ENCODE results near the gene ACBD4. TPM values are rescaled to one million over a fixed set of nuclear protein-coding genes. Genes with fewer than 3 reads are reported as not detected.

The ACBD4 gene
- total RNA-seq, 1 experiment from 2014 or later: 7.7 TPM

DNA sequence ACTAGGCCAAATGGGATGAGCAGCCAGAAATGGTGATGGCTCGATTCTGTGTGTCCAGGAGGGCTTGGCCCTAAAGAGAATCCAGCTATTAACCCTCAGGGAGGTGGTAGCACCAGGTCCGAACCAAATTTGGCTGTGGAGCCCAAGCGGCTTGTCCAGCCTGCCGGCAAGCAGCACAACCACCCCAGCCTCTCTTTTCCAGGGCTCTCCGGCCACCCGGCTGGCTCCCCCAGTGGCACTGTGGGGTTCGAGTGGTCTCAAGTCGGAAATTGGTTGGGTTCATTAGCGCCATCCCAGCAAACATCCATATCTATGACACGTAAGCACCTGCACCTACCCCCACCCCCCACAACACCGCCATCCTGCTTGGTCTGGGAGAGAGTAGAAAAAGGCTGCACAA is 38.6 kb upstream of the ACBD4 start:
- Histone ChIP-seq H3K4me3 (ENCODE audit: low read depth in 2 of 2, low read length in 2 of 2) (no peak overlapping the region), H3K27me3 (ENCODE audit: control insufficient read depth, insufficient read depth, low read length) (no peaks in the 10 kb centered on the region), H3K27ac (ENCODE audit: low read length) (no peak overlapping the region), H3K9me3 (ENCODE audit: control insufficient read depth, insufficient read depth, low read depth, low read length) (no peaks in the 10 kb centered on the region), H3K36me3 (ENCODE audit: control insufficient read depth, insufficient read depth, low read length) (peaks cover 14% of the 10 kb centered on the region), H3K4me1 (ENCODE audit: control insufficient read depth, insufficient read depth, low read length) (peaks cover 11% of the 10 kb centered on the region)
- in situ Hi-C loops (cut with HindIII; ENCODE audit: low pct_unique_long_range_greater_than_20kb, low sequenced_read_pairs): no loop called here
- CTCF ChIA-PET: no interaction called here
- intact Hi-C loops (cut with micrococcal nuclease; ENCODE audit: unreplicated experiment): no loop called here
- POLR2A ChIA-PET: no interaction called here
- TF ChIP-seq TCF7L2 (IDR thresholded peaks at IDR 0.05; ENCODE audit: low read depth, low read length) (no peak), POLR2AphosphoS5 (IDR thresholded peaks at IDR 0.05; ENCODE audit: low read depth, low read length) (no peak), SIN3A (IDR thresholded peaks at IDR 0.05; ENCODE audit: borderline replicate concordance, insufficient read depth, low read depth, low read length) (no peak)
- TF ChIP-seq, protein P1, sequence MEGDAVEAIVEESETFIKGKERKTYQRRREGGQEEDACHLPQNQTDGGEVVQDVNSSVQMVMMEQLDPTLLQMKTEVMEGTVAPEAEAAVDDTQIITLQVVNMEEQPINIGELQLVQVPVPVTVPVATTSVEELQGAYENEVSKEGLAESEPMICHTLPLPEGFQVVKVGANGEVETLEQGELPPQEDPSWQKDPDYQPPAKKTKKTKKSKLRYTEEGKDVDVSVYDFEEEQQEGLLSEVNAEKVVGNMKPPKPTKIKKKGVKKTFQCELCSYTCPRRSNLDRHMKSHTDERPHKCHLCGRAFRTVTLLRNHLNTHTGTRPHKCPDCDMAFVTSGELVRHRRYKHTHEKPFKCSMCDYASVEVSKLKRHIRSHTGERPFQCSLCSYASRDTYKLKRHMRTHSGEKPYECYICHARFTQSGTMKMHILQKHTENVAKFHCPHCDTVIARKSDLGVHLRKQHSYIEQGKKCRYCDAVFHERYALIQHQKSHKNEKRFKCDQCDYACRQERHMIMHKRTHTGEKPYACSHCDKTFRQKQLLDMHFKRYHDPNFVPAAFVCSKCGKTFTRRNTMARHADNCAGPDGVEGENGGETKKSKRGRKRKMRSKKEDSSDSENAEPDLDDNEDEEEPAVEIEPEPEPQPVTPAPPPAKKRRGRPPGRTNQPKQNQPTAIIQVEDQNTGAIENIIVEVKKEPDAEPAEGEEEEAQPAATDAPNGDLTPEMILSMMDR (IDR thresholded peaks at IDR 0.05): no peak
- TF ChIP-seq, protein P2, sequence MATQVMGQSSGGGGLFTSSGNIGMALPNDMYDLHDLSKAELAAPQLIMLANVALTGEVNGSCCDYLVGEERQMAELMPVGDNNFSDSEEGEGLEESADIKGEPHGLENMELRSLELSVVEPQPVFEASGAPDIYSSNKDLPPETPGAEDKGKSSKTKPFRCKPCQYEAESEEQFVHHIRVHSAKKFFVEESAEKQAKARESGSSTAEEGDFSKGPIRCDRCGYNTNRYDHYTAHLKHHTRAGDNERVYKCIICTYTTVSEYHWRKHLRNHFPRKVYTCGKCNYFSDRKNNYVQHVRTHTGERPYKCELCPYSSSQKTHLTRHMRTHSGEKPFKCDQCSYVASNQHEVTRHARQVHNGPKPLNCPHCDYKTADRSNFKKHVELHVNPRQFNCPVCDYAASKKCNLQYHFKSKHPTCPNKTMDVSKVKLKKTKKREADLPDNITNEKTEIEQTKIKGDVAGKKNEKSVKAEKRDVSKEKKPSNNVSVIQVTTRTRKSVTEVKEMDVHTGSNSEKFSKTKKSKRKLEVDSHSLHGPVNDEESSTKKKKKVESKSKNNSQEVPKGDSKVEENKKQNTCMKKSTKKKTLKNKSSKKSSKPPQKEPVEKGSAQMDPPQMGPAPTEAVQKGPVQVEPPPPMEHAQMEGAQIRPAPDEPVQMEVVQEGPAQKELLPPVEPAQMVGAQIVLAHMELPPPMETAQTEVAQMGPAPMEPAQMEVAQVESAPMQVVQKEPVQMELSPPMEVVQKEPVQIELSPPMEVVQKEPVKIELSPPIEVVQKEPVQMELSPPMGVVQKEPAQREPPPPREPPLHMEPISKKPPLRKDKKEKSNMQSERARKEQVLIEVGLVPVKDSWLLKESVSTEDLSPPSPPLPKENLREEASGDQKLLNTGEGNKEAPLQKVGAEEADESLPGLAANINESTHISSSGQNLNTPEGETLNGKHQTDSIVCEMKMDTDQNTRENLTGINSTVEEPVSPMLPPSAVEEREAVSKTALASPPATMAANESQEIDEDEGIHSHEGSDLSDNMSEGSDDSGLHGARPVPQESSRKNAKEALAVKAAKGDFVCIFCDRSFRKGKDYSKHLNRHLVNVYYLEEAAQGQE (IDR thresholded peaks at IDR 0.05; ENCODE audit: insufficient read depth in 1 of 2, low read depth in 2 of 2, low read length in 1 of 2): no peak
- BruUV-seq (replicated peaks): no TSS peak
- ATAC-seq: no peak
- no peak for DNase-seq (ENCODE audit: low read depth, low spot score)

DNA sequence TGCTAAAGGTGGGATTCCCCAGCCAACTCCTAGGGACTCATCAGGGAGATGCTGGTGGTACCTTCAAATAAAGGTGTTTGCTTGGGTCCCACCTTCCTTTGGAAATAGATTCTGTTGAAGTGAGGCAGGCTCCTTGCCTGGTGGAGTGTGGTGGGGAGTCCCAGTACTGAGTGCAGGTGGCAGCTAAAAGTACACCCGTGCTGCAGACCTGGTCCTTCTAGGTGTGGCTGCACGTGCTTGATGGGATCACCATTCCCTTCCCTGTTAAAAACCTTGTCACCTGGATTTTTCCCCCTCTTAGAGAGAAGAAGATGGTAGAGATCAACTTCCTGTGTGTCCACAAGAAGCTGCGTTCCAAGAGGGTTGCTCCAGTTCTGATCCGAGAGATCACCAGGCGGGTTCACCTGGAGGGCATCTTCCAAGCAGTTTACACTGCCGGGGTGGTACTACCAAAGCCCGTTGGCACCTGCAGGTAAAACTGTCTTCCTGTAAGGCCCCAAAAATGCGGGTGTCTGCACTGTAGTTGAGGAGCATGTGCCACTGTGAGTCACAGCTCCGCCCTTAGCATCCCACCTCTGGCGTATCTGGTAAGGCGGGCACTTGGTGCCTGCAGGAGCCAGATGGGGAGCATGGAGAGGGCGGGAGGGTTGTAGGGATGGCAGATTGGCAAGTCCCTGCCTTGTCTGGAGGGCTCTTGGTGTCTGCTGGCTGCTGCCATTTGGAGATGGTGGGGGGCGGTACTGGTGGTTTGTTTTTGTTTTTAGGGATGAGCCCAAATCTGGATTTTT is 37.2 kb upstream of the ACBD4 start:
- peaks cover 13% of the 10 kb centered on the region for H3K36me3 ChIP-seq (ENCODE audit: control insufficient read depth, insufficient read depth, low read length)
- H3K27me3 ChIP-seq (ENCODE audit: control insufficient read depth, insufficient read depth, low read length): no peaks in the 10 kb centered on the region
- no peak overlapping the region for H3K4me3 ChIP-seq (ENCODE audit: low read depth in 2 of 2, low read length in 2 of 2)
- no TSS peak for BruUV-seq (replicated peaks)
- intact Hi-C loops (cut with micrococcal nuclease; ENCODE audit: unreplicated experiment): no loop called here
- DNase-seq (ENCODE audit: low read depth, low spot score) (no peak), ATAC-seq (no peak)
- no peak overlapping the region for H3K27ac ChIP-seq (ENCODE audit: low read length)
- ChIA-PET POLR2A (no interaction called here), CTCF (interaction anchor here (0.5 to 0.8 kb wide), 2 partner anchors 51 to 185 kb away, joined by 4 to 5 read pairs; no protein-coding TSS in a partner anchor)
- in situ Hi-C loops (cut with HindIII; ENCODE audit: low pct_unique_long_range_greater_than_20kb, low sequenced_read_pairs): no loop called here
- H3K4me1 ChIP-seq (ENCODE audit: control insufficient read depth, insufficient read depth, low read length): peaks cover 3% of the 10 kb centered on the region
- TF ChIP-seq SIN3A (IDR thresholded peaks at IDR 0.05; ENCODE audit: borderline replicate concordance, insufficient read depth, low read depth, low read length) (no peak), POLR2AphosphoS5 (IDR thresholded peaks at IDR 0.05; ENCODE audit: low read depth, low read length) (no peak), TCF7L2 (IDR thresholded peaks at IDR 0.05; ENCODE audit: low read depth, low read length) (no peak)
- TF ChIP-seq, protein P2 (IDR thresholded peaks at IDR 0.05; ENCODE audit: insufficient read depth in 1 of 2, low read depth in 2 of 2, low read length in 1 of 2): no peak
- TF ChIP-seq, protein P1 (IDR thresholded peaks at IDR 0.05): no peak
- no peaks in the 10 kb centered on the region for H3K9me3 ChIP-seq (ENCODE audit: control insufficient read depth, insufficient read depth, low read depth, low read length)

Data from Panc1 (cell line).